Mucosa of descending colon (tissue), 3 donors: ENCODE data around the gene HLA-DOB. TPM values are rescaled to one million over a fixed set of nuclear protein-coding genes. Genes with fewer than 3 reads are reported as not detected.

ENCODE experiments used
- ATAC-seq: fragments of 200-7000 bp; cut with Tn5 transposase; one replicate; pipeline ENCODE4 v1.9.1; 2020; ENCODE audit warnings: mild to moderate bottlenecking, moderate library complexity
- DNase-seq, 3 donors: peaks; one replicate each; pipeline ENCODE4 v3.0.0-alpha.2; 2020
- H3K36me3 ChIP-seq: fragments of 200-600 bp; one replicate; pipeline ENCODE4 v1.8.0; 2021; ENCODE audit warnings: low read depth, mild to moderate bottlenecking
- H3K4me1 ChIP-seq: fragments of 200-600 bp; one replicate; pipeline ENCODE4 v1.8.0; 2021; ENCODE audit warnings: low read depth, mild to moderate bottlenecking
- H3K4me3 ChIP-seq: fragments of 200-600 bp; one replicate; pipeline ENCODE4 v1.8.0; 2021; ENCODE audit warnings: mild to moderate bottlenecking
- H3K9me3 ChIP-seq: fragments of 200-600 bp; one replicate; pipeline ENCODE4 v1.8.0; 2021; ENCODE audit warnings: mild to moderate bottlenecking
- CTCF ChIP-seq: fragments of 200-600 bp; IDR thresholded peaks from one replicate; pipeline ENCODE4 v1.8.0; 2022; ENCODE audit warnings: antibody characterized with exemption, mild to moderate bottlenecking
- intact Hi-C, 2 donors: fragments of 100-400 bp; cut with DNase I in 1 of 2; cut with micrococcal nuclease in 1 of 2; formaldehyde crosslinking; loops; one replicate each; pipeline versions ENCODE4 v1.11.0 to v1.11.1; 2022; cut with DNase I, micrococcal nuclease
- total RNA-seq, 3 donors: library from RNA; stranded (reverse); fragmentation: NEBNext Ultra II Directional in 2 of 3; extraction: Animal tissue kit (Norgen Biotek cat#: 25700) in 2 of 3; gene quantifications; one replicate each; pipeline versions ENCODE4 v1.2.1 to v1.2.4, GENCODE V29; 2021 to 2023
- donor health status: DM: no; HTN: no; CAD: no; lungs with moderate emphysema.
- donor health status: DM: no; HTN: no; CAD: no.
- donor health status: DM: no; HTN: yes; CAD: no.

Gene HLA-DOB
- total RNA-seq, 3 donors from 2014 or later, result 0.38 to 0.87 TPM; not detected in 1

- TF ChIP-seq CTCF, result no peak
- Histone ChIP-seq H3K4me1 (no peaks in the 10 kb centered on the region), H3K9me3 (no peaks in the 10 kb centered on the region), H3K36me3 (no peaks in the 10 kb centered on the region), H3K4me3 (no peak overlapping the region)
- intact Hi-C loops, result no loop called here
- peak; percentile 37 for ATAC-seq
- DNase-seq, result no peak
These were observed 42.4 kb downstream of the HLA-DOB start for GRCh38 chr6:32774426-32774825.

- no peaks in the 10 kb centered on the region for H3K4me1 ChIP-seq
- intact Hi-C loops, result no loop called here
- no peaks in the 10 kb centered on the region for H3K9me3 ChIP-seq
- no peak overlapping the region for H3K4me3 ChIP-seq
- ATAC-seq (no peak), DNase-seq (no peak)
- no peak for TF ChIP-seq CTCF
- no peaks in the 10 kb centered on the region for H3K36me3 ChIP-seq
These were observed 44.1 kb downstream of the HLA-DOB start for GRCh38 chr6:32772656-32773055.

GRCh38 chr6:32764048-32764447, 52.8 kb downstream of the HLA-DOB start:
- intact Hi-C loops, result no loop called here
- DNase-seq (no peak), ATAC-seq (no peak)
- Histone ChIP-seq H3K9me3 (no peaks in the 10 kb centered on the region), H3K4me1 (no peaks in the 10 kb centered on the region), H3K36me3 (no peaks in the 10 kb centered on the region), H3K4me3 (no peak overlapping the region)
- TF ChIP-seq CTCF, result no peak

- intact Hi-C loops, result no loop called here
These were observed 53.4 kb downstream of the HLA-DOB start, which contains the start of gene HLA-DQB2 for GRCh38 chr6:32763421-32763820. TSS of gene HLA-DQB2 (minus strand) at chr6:32763532. CDS start at chr6:32763470, 62 bp downstream.

More at GRCh38 chr6:32763421-32763820, 53.4 kb downstream of the HLA-DOB start, which contains the start of gene HLA-DQB2:
- ATAC-seq, result no peak
- DNase-seq, result no peak
- Histone ChIP-seq H3K4me3 (no peak within 1 kb of the TSS), H3K9me3 (no peaks in the 10 kb centered on the region), H3K4me1 (no peaks in the 10 kb centered on the region), H3K36me3 (no peaks in the 10 kb centered on the region)
- no peak for TF ChIP-seq CTCF

Other genes starting within 250 kb of the HLA-DOB start
- 100 to 1,000 TPM in 1 of 3 donors, 10 to 100 TPM in 2; 26.9 to 169 (median 89.6) TPM for gene HLA-DRB1, start 227.2 kb downstream of the HLA-DOB start, total RNA-seq
- gene HLA-DQA1, start 179.6 kb downstream of the HLA-DOB start, total RNA-seq, result 10 to 100 TPM in 2 of 3 donors, 1 to 10 TPM in 1; 9.9 to 36.2 (median 24.1) TPM
- gene HLA-DQB1, start 150.3 kb downstream of the HLA-DOB start, total RNA-seq, result 10 to 100 TPM in 2 of 3 donors, 1 to 10 TPM in 1; 4.7 to 18.6 (median 14.9) TPM
- gene HLA-DQA2, start 75.6 kb downstream of the HLA-DOB start, total RNA-seq, result 1 to 10 TPM in 1 of 3 donors, not detected in 2; 1.6 TPM
- 1 to 10 TPM in 1 of 3 donors, not detected in 2; 1.1 TPM for gene HLA-DQB2, start 53.5 kb downstream of the HLA-DOB start, total RNA-seq
- 100 to 1,000 TPM in 1 of 3 donors, 10 to 100 TPM in 2; 47.4 to 179 (median 52.7) TPM for gene TAP2, start 21.7 kb upstream of the HLA-DOB start, total RNA-seq
- gene PSMB8, start 27.0 kb upstream of the HLA-DOB start, total RNA-seq, result 100 to 1,000 TPM in 2 of 3 donors, 10 to 100 TPM in 1; 94.7 to 199 (median 117) TPM
- 100 to 1,000 TPM in 1 of 3 donors, 10 to 100 TPM in 2; 69.5 to 131 (median 91.3) TPM for gene TAP1, start 36.7 kb upstream of the HLA-DOB start, total RNA-seq
- 100 to 1,000 TPM in 1 of 3 donors, 10 to 100 TPM in 2; 37.4 to 108 (median 39.0) TPM for gene PSMB9, start 37.2 kb upstream of the HLA-DOB start, total RNA-seq
- 10 to 100 TPM; 10.8 to 27.1 (median 22.8) TPM for gene HLA-DMB, start 124.0 kb upstream of the HLA-DOB start, total RNA-seq
- 10 to 100 TPM; 12.4 to 48.5 (median 27.7) TPM for gene HLA-DMA, start 136.1 kb upstream of the HLA-DOB start, total RNA-seq
- gene BRD2, start 151.6 kb upstream of the HLA-DOB start, total RNA-seq, result 100 to 1,000 TPM; 133 to 195 (median 168) TPM
- 1 to 10 TPM; 1.8 to 4.0 (median 3.2) TPM for gene HLA-DOA, start 192.6 kb upstream of the HLA-DOB start, total RNA-seq